B cell (primary cell): Measurements from ENCODE around the gene DRAXIN. TPM values are rescaled to one million over a fixed set of nuclear protein-coding genes. Genes with fewer than 3 reads are reported as not detected.

Source experiments
- ATAC-seq: fragments of 200-7000 bp; cut with Tn5 transposase; one replicate; pipeline ENCODE4 v1.10.0; 2021; ENCODE audit warnings: low read depth, mild to moderate bottlenecking, moderate number of reproducible peaks, moderate library complexity
- CTCF ChIA-PET: fragments of 350-600 bp; sonication (Branson Sonifier 250); formaldehyde crosslinking; loops from one replicate; lab custom pipeline; 2021; ENCODE audit warnings: antibody characterized with exemption, inconsistent platforms; lab: Charles Lee
- POLR2A ChIA-PET: fragments of 350-600 bp; sonication (Branson Sonifier 250); formaldehyde crosslinking; loops from one replicate; lab custom pipeline; 2021; ENCODE audit warnings: antibody characterized with exemption; lab: Charles Lee
- DNase-seq: peaks from one replicate; pipeline ENCODE4 v3.0.0; 2013
- H2AFZ ChIP-seq: 2 replicates; pipeline ENCODE4 v1.6.1; 2012; ENCODE audit warnings: mild to moderate bottlenecking, low read depth, low read length; ENCODE audit not compliant: insufficient read depth, poor library complexity, severe bottlenecking
- H3K27ac ChIP-seq, 2 donors: 1 replicate in 1 of 2; 2 replicates in 1 of 2; pipeline ENCODE4 v1.5.1; 2012 to 2013; ENCODE audit warnings: low read length in 2 of 2, mild to moderate bottlenecking in 2 of 2, moderate library complexity in 1 of 2
- H3K27me3 ChIP-seq, 4 experiments: fragments of 200-600 bp in 1 of 4; sonication (generic) in 1 of 4; replicated peaks in 1 of 4; 1 replicate in 2 of 4; 2 replicates in 2 of 4; pipeline versions ENCODE4 v1.6.1 to v1.7.0; 2013 to 2016; ENCODE audit warnings: low read length in 3 of 4, mild to moderate bottlenecking in 2 of 4, mixed read lengths in 1 of 4, moderate library complexity in 1 of 4; ENCODE audit not compliant: insufficient read depth in 4 of 4, control insufficient read depth in 3 of 4; ENCODE audit errors: control extremely low read depth in 1 of 4
- H3K36me3 ChIP-seq, 2 experiments: replicated peaks in 1 of 2; 1 replicate in 1 of 2; 2 replicates in 1 of 2; pipeline versions ENCODE4 v1.6.1 to v1.7.1; 2013; ENCODE audit warnings: low read length in 1 of 2; ENCODE audit not compliant: insufficient read depth in 2 of 2, control insufficient read depth in 1 of 2; ENCODE audit errors: control extremely low read depth in 1 of 2, extremely low read depth in 1 of 2
- H3K4me1 ChIP-seq, 2 donors: fragments of 200-600 bp in 1 of 2; sonication (generic) in 1 of 2; 1 replicate in 1 of 2; 2 replicates in 1 of 2; pipeline versions ENCODE4 v1.5.1 to v1.6.1; 2013 to 2017; ENCODE audit warnings: low read length in 2 of 2; ENCODE audit not compliant: control insufficient read depth in 2 of 2, insufficient read depth in 2 of 2
- H3K4me2 ChIP-seq: replicated peaks from 2 replicates; pipeline ENCODE3; 2012; ENCODE audit warnings: mild to moderate bottlenecking, low read depth, low read length; ENCODE audit not compliant: poor library complexity, severe bottlenecking
- H3K4me3 ChIP-seq, 5 experiments: fragments of 200-600 bp in 1 of 5; sonication (generic) in 1 of 5; 1 replicate in 3 of 5; 2 replicates in 2 of 5; pipeline versions ENCODE4 v1.5.1 to v1.7.0; 2011 to 2016; ENCODE audit warnings: low read length in 4 of 5, mild to moderate bottlenecking in 4 of 5, low read depth in 2 of 5, control low read depth in 1 of 5, moderate library complexity in 1 of 5; ENCODE audit not compliant: insufficient read depth in 1 of 5; ENCODE audit errors: control extremely low read depth in 1 of 5, extremely low read depth in 1 of 5
- H3K79me2 ChIP-seq: fragments of 200-600 bp; sonication (generic); one replicate; pipeline ENCODE4 v1.6.0; 2016; ENCODE audit warnings: low read length; ENCODE audit not compliant: control insufficient read depth, insufficient read depth
- H3K9ac ChIP-seq: fragments of 200-600 bp; sonication (generic); 2 replicates; pipeline ENCODE4 v1.6.1; 2017; ENCODE audit warnings: mild to moderate bottlenecking, low read length, moderate library complexity
- H3K9me3 ChIP-seq, 3 donors: one replicate each; pipeline versions ENCODE4 v1.6.1 to v1.7.1; 2013; ENCODE audit warnings: low read length in 2 of 3; ENCODE audit not compliant: control insufficient read depth in 2 of 3, insufficient read depth in 1 of 3; ENCODE audit errors: control extremely low read depth in 1 of 3
- H4K20me1 ChIP-seq: 2 replicates; pipeline ENCODE4 v1.6.0; 2012; ENCODE audit warnings: mild to moderate bottlenecking, low read length; ENCODE audit not compliant: insufficient read depth, control insufficient read depth, poor library complexity, severe bottlenecking
- H3K27ac Mint-ChIP-seq: one replicate; pipeline ENCODE4 v1.8.0; 2021; ENCODE audit warnings: mixed read lengths
- H3K27me3 Mint-ChIP-seq: one replicate; pipeline ENCODE4 v1.8.0; 2021; ENCODE audit warnings: mixed read lengths
- H3K4me1 Mint-ChIP-seq: one replicate; pipeline ENCODE4 v1.8.0; 2021; ENCODE audit warnings: mixed read lengths
- H3K4me3 Mint-ChIP-seq: one replicate; pipeline ENCODE4 v1.8.0; 2021; ENCODE audit warnings: mixed read lengths
- H3K9me3 Mint-ChIP-seq: one replicate; pipeline ENCODE4 v1.8.0; 2022; ENCODE audit warnings: mixed read lengths; ENCODE audit not compliant: insufficient read depth
- CTCF ChIP-seq: fragments of 200-600 bp; IDR thresholded peaks from one replicate; pipeline ENCODE4 v1.8.0; 2022; ENCODE audit warnings: antibody characterized with exemption, mild to moderate bottlenecking
- EZH2 ChIP-seq: IDR thresholded peaks from 2 replicates; pipeline ENCODE4 v1.6.1; 2012; ENCODE audit warnings: borderline replicate concordance, low read depth, mild to moderate bottlenecking, moderate library complexity, low read length; ENCODE audit not compliant: insufficient read depth, poor library complexity, severe bottlenecking
- WGBS: methylation state at CpG from one replicate; pipeline ENCODE4 v1.1.5; 2013; ENCODE audit warnings: missing lambda C conversion rate; ENCODE audit not compliant: insufficient coverage; 5-methylcytosine and 5-hydroxymethylcytosine counted together
- intact Hi-C: fragments of 100-400 bp; cut with micrococcal nuclease; formaldehyde crosslinking; loops from one replicate; pipeline ENCODE4 v1.10.0; 2022
- polyA plus RNA-seq: library from polyadenylated mRNA; depleted of rRNA; stranded (reverse); fragments of >200 nt; gene quantifications from 2 replicates; pipeline ENCODE4 v1.2.3, GENCODE V29; 2012
- total RNA-seq, 2 donors: library from RNA; stranded (reverse); fragments of 120-200 nt in 1 of 2; gene quantifications; 1 replicate in 1 of 2; 2 replicates in 1 of 2; pipeline versions ENCODE4 v1.2.3 to v1.2.4, GENCODE V29; 2013 to 2022

The DRAXIN gene
- total and polyA plus RNA-seq, 2 donors (not counting 1 experiment from before 2014, with no cell fraction given), result 0.21 to 0.30 TPM

- Histone ChIP-seq H3K27ac (no peak overlapping the region), H3K4me1 (peaks cover 0 to 4% of the 10 kb centered on the region in 2 donors), H3K4me3 (no peak overlapping the region), H3K36me3 (peaks cover 0 to 27% of the 10 kb centered on the region in 2 experiments), H4K20me1 (no peaks in the 10 kb centered on the region), H3K79me2 (no peaks in the 10 kb centered on the region), H3K9me3 (no peaks in the 10 kb centered on the region), H3K4me2 (no peak overlapping the region), H3K27me3 (no peaks in the 10 kb centered on the region), H3K9ac (no peak overlapping the region), H2AFZ (no peak overlapping the region)
- no peak overlapping the region for H3K27ac Mint-ChIP-seq
- ATAC-seq, result no peak
- ChIA-PET CTCF (interaction anchor here (0.8 to 2.1 kb wide), 5 partner anchors 30 to 712 kb away, joined by 3 to 10 read pairs (median 4); no protein-coding TSS in a partner anchor), POLR2A (no interaction called here)
- DNase-seq, result no peak
- no peaks in the 10 kb centered on the region for H3K9me3 Mint-ChIP-seq
- 98% methylated on average over 15 of the region's 15 CpGs for WGBS
- H3K4me1 Mint-ChIP-seq, result peaks cover 6% of the 10 kb centered on the region
- intact Hi-C loops, result no loop called here
- H3K27me3 Mint-ChIP-seq, result no peaks in the 10 kb centered on the region
- TF ChIP-seq EZH2 (no peak), CTCF (no peak)
- no peak overlapping the region for H3K4me3 Mint-ChIP-seq
Measured at GRCh38 chr1:11749996-11750395, 58.5 kb downstream of the DRAXIN start.

GRCh38 chr1:11751087-11751486, 59.6 kb downstream of the DRAXIN start:
- no peak for ATAC-seq
- WGBS, result 94% methylated on average over 9 of the region's 9 CpGs
- no peak overlapping the region for H3K4me3 ChIP-seq
- Mint-ChIP-seq H3K4me1 (peaks cover 6% of the 10 kb centered on the region), H3K9me3 (no peaks in the 10 kb centered on the region), H3K27ac (no peak overlapping the region), H3K27me3 (no peaks in the 10 kb centered on the region), H3K4me3 (no peak overlapping the region)
- H3K4me2 ChIP-seq, result no peak overlapping the region
- no peak overlapping the region for H2AFZ ChIP-seq
- H3K9me3 ChIP-seq, result no peaks in the 10 kb centered on the region
- CTCF ChIA-PET, result interaction anchor here (1.2 kb wide), 1 partner anchor 86 kb away, joined by 3 read pairs; no protein-coding TSS in a partner anchor
- POLR2A ChIA-PET, result no interaction called here
- no peaks in the 10 kb centered on the region for H3K79me2 ChIP-seq
- H3K9ac ChIP-seq, result no peak overlapping the region
- intact Hi-C loops, result no loop called here
- H3K27ac ChIP-seq, result no peak overlapping the region
- no peak for DNase-seq
- peaks cover 0 to 24% of the 10 kb centered on the region in 2 experiments for H3K36me3 ChIP-seq
- no peaks in the 10 kb centered on the region for H3K27me3 ChIP-seq
- TF ChIP-seq CTCF (no peak), EZH2 (no peak)
- peaks cover 0 to 4% of the 10 kb centered on the region in 2 donors for H3K4me1 ChIP-seq
- no peaks in the 10 kb centered on the region for H4K20me1 ChIP-seq
